ENCODE data around the gene MRPL53. TPM values are rescaled to one million over a fixed set of nuclear protein-coding genes. Genes with fewer than 3 reads are reported as not detected.

The MRPL53 gene
- total and polyA plus RNA-seq, 2 of the 8 experiments (the other 6 are each of a cell fraction or from before 2014, with no cell fraction given), result 36.6 to 46.3 TPM

DNA sequence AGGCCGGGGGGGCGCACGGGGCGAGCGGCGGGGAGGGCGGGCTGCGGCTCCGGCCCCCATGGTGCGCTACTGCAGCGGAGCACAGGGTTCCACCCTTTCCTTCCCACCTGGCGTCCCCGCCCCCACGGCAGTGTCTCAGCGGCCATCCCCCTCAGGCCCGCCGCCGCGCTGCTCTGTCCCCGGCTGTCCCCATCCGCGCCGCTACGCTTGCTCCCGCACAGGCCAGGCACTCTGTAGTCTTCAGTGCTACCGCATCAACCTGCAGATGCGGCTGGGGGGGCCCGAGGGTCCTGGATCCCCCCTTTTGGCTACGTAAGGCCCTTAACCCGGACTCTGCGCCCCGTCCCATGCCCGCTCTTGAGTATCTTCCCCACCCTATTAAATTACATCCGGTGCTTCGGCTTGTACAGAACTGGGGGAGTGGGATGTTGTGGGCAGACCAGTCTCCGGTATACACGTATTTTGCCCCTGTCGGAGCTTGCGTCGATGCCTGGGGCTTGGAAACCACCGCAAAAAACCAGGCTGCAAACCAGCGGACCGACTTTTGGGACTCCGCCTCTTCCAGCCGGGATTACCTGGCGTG lies 14.8 kb downstream of the MRPL53 start (continued):
- TF ChIP-seq PHF8 (conservative IDR thresholded peaks at IDR 0.05; ENCODE audit: low read depth, low read length) (peak; percentile 74; the same call in 1 of the 2 replicates), KDM4A (IDR thresholded peaks at IDR 0.05; ENCODE audit: low read depth, low read length, severe bottlenecking) (peak; percentile 40), TBP (IDR thresholded peaks at IDR 0.05; ENCODE audit: low read depth, low read length) (peak; percentile 69), BRCA1 (IDR thresholded peaks at IDR 0.05; ENCODE audit: low read depth, low read length) (no peak), ZNF274 (IDR thresholded peaks at IDR 0.05; ENCODE audit: borderline replicate concordance, extremely low read depth, low read length) (no peak), RFX5 (IDR thresholded peaks at IDR 0.05; ENCODE audit: borderline replicate concordance, low read depth, low read length) (no peak), CREB1 (IDR thresholded peaks at IDR 0.05) (no peak), EZH2 (IDR thresholded peaks at IDR 0.05; ENCODE audit: low read depth, low read length, severe bottlenecking) (no peak), CTBP2 (IDR thresholded peaks at IDR 0.05; ENCODE audit: borderline replicate concordance, insufficient read depth, insufficient read length, low read length) (no peak), GTF2F1 (IDR thresholded peaks at IDR 0.05; ENCODE audit: borderline replicate concordance, low read depth, low read length) (no peak), EGR1 (IDR thresholded peaks at IDR 0.05; ENCODE audit: borderline replicate concordance, low read depth, low read length) (no peak), MAX (IDR thresholded peaks at IDR 0.05) (peak; percentile 56; the same call in 1 of the 2 replicates), SP1 (IDR thresholded peaks at IDR 0.05; ENCODE audit: low read depth, low read length) (no peak), TAF1 (IDR thresholded peaks at IDR 0.05; ENCODE audit: low read depth, low read length) (peak; percentile 87), CEBPB (IDR thresholded peaks at IDR 0.05; ENCODE audit: low read depth, low read length) (no peak), GABPA (IDR thresholded peaks at IDR 0.05; ENCODE audit: borderline replicate concordance, insufficient read depth, low read length) (no peak), YY1 (IDR thresholded peaks at IDR 0.05; ENCODE audit: low read depth, low read length) (peak; percentile 42; the same call in 1 of the 2 replicates)
- TF ChIP-seq, protein P1, sequence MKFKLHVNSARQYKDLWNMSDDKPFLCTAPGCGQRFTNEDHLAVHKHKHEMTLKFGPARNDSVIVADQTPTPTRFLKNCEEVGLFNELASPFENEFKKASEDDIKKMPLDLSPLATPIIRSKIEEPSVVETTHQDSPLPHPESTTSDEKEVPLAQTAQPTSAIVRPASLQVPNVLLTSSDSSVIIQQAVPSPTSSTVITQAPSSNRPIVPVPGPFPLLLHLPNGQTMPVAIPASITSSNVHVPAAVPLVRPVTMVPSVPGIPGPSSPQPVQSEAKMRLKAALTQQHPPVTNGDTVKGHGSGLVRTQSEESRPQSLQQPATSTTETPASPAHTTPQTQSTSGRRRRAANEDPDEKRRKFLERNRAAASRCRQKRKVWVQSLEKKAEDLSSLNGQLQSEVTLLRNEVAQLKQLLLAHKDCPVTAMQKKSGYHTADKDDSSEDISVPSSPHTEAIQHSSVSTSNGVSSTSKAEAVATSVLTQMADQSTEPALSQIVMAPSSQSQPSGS (IDR thresholded peaks at IDR 0.05; ENCODE audit: low read length), result no peak
